Neural cell (in vitro differentiated cells): ENCODE results near the gene TACC3. TPM values are rescaled to one million over a fixed set of nuclear protein-coding genes. Genes with fewer than 3 reads are reported as not detected.

ENCODE experiments used
- H2AFZ ChIP-seq: fragments of 200-600, 300-800 bp; sonication (generic), shearing (Covaris generic); 2 replicates; pipeline ENCODE4 v1.6.0; 2014; ENCODE audit warnings: low read depth, mild to moderate bottlenecking, antibody characterized with exemption, low read length, moderate library complexity
- H3F3A ChIP-seq: fragments of 200-600 bp; shearing (Covaris generic); 2 replicates; pipeline ENCODE4 v1.6.1; 2016; ENCODE audit warnings: mild to moderate bottlenecking, moderate library complexity, mixed read lengths, antibody characterized with exemption, low read length; ENCODE audit not compliant: insufficient read depth, poor library complexity, severe bottlenecking
- H3K27ac ChIP-seq: fragments of 200-600, 300-800 bp; sonication (generic), shearing (Covaris generic); 2 replicates; pipeline ENCODE4 v1.5.1; 2014; ENCODE audit warnings: mild to moderate bottlenecking, low read length, moderate library complexity
- H3K27me3 ChIP-seq: fragments of 300-800, 200-600 bp; sonication (generic), shearing (Covaris generic); 2 replicates; pipeline ENCODE4 v1.6.0; 2014; ENCODE audit warnings: mild to moderate bottlenecking, low read depth, low read length, moderate library complexity; ENCODE audit not compliant: insufficient read depth
- H3K36me3 ChIP-seq: fragments of 300-800, 200-600 bp; sonication (generic), shearing (Covaris generic); 2 replicates; pipeline ENCODE4 v1.5.1; 2014; ENCODE audit warnings: mild to moderate bottlenecking, antibody characterized with exemption, low read length, moderate library complexity; ENCODE audit not compliant: insufficient read depth
- H3K4me2 ChIP-seq: fragments of 300-800, 200-600 bp; sonication (generic), shearing (Covaris generic); 2 replicates; pipeline ENCODE4 v1.6.0; 2014; ENCODE audit warnings: mild to moderate bottlenecking, low read length
- H3K4me3 ChIP-seq: fragments of 300-800, 200-600 bp; sonication (generic), shearing (Covaris generic); 2 replicates; pipeline ENCODE4 v1.5.1; 2014; ENCODE audit warnings: mild to moderate bottlenecking, low read length, moderate library complexity
- H3K79me2 ChIP-seq: fragments of 200-600 bp; shearing (Covaris generic); replicated peaks from 2 replicates; pipeline ENCODE4 v1.6.0; 2014; ENCODE audit warnings: mild to moderate bottlenecking, low read length, moderate library complexity; ENCODE audit not compliant: insufficient read depth
- H3K9ac ChIP-seq: fragments of 300-800, 200-600 bp; sonication (generic), shearing (Covaris generic); 2 replicates; pipeline ENCODE4 v1.6.1; 2016; ENCODE audit warnings: mild to moderate bottlenecking, low read length, mixed read lengths
- H3K9me2 ChIP-seq: fragments of 200-600 bp; shearing (Covaris generic); 2 replicates; pipeline ENCODE4 v1.6.1; 2016; ENCODE audit warnings: mild to moderate bottlenecking, low read length, mixed read lengths; ENCODE audit not compliant: insufficient read depth
- H3K9me3 ChIP-seq: fragments of 200-600, 300-800 bp; sonication (generic), shearing (Covaris generic); 2 replicates; pipeline ENCODE4 v1.6.1; 2016; ENCODE audit warnings: mild to moderate bottlenecking, mixed run types, low read length, moderate library complexity, mixed read lengths
- H4K20me1 ChIP-seq: fragments of 200-600 bp; shearing (Covaris generic); 2 replicates; pipeline ENCODE4 v1.6.1; 2016; ENCODE audit warnings: mild to moderate bottlenecking, mixed run types; ENCODE audit not compliant: insufficient read depth
- EP300 ChIP-seq: fragments of 450-650 bp; conservative IDR thresholded peaks from 2 replicates; pipeline ENCODE4 v1.6.1; 2014; ENCODE audit warnings: antibody characterized with exemption, mild to moderate bottlenecking, moderate library complexity; ENCODE audit not compliant: poor library complexity, severe bottlenecking
- EZH2 ChIP-seq: fragments of 200-600, 300-800 bp; shearing (Covaris generic), sonication (generic); IDR thresholded peaks from 2 replicates; pipeline ENCODE4 v1.6.1; 2014; ENCODE audit warnings: antibody characterized with exemption, low read length, borderline replicate concordance, mild to moderate bottlenecking; ENCODE audit not compliant: insufficient read depth, poor library complexity, severe bottlenecking
- MXI1 ChIP-seq: fragments of 450-650 bp; conservative IDR thresholded peaks from 2 replicates; pipeline ENCODE4 v1.6.1; 2014; ENCODE audit warnings: antibody characterized with exemption, mild to moderate bottlenecking; ENCODE audit not compliant: poor library complexity, severe bottlenecking
- POLR2AphosphoS5 ChIP-seq: IDR thresholded peaks from 2 replicates; pipeline ENCODE4 v1.6.1; 2012
- RAD21 ChIP-seq: fragments of 450-650 bp; conservative IDR thresholded peaks from 2 replicates; pipeline ENCODE4 v1.6.1; 2014; ENCODE audit warnings: antibody characterized with exemption, mild to moderate bottlenecking, moderate library complexity
- SMC3 ChIP-seq: fragments of 450-650 bp; conservative IDR thresholded peaks from 2 replicates; pipeline ENCODE4 v1.6.1; 2014; ENCODE audit warnings: antibody characterized with exemption, mild to moderate bottlenecking, moderate library complexity; ENCODE audit not compliant: poor library complexity
- TAF1 ChIP-seq: IDR thresholded peaks from 2 replicates; pipeline ENCODE4 v1.6.1; 2012; ENCODE audit warnings: low read depth
- polyA plus RNA-seq: library from polyadenylated mRNA; depleted of rRNA; stranded (reverse); fragments of >200 nt; gene quantifications from 2 replicates; pipeline ENCODE4 v1.2.3, GENCODE V29; 2014
- TF ChIP-seq, protein P1 (sequence below): IDR thresholded peaks from 2 replicates; pipeline ENCODE4 v1.6.1; 2012; ENCODE audit warnings: borderline replicate concordance
- TF ChIP-seq, protein P2 (sequence below): fragments of 450-650 bp; IDR thresholded peaks from 2 replicates; pipeline ENCODE4 v1.5.1; 2014; ENCODE audit warnings: antibody characterized with exemption, mild to moderate bottlenecking, moderate library complexity; ENCODE audit not compliant: poor library complexity, severe bottlenecking

Gene TACC3
- polyA plus RNA-seq, 1 donor from 2014 or later = 2.6 TPM

DNA sequence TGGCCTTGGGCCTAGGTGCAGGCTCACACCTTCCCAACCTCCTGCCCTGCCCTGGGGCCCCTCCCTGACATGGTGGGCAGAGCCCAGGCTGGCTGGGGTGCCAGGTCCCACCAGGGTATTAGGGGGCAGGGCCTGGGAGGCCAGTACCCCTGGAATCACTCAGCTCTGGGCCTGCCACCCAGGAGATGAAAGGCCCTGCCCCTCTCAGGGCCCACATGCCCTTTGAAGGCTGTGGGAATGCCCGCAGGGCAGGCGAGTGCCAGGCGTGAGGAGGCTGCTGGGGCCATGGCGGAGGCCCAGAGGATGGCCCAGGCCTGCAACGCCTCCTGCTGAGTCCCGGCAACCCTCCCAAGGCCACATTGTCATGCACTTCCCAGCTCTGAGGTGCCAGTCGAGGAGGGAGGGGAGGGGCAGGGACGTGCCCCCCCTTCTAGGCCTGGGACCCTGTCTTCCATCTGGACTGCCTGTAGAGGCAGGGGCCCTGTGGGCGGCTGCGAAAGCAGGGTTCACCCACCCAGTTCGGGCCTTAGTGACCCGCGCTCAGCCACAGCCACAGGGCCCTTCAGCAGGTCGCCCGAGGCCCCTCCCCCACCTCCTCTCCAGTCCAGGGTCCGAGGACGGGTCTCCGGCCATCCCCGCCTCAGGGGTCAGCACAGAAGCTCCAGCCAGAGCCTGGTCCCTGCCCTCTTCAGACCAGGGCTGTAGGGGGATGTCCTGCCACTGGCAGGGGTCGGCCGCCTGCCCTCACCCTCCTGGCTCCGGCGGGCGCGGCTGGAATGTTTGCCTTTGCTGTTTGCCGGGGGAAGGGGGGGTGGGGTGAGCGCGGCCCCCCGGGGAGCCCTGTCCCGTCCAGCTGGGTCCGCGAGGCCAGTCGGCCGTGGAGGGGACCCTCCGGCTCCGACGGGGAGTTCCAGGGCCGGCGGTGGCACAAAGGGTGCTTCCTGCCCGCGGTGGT lies 45.1 kb downstream of the TACC3 start (continued):
- TF ChIP-seq MXI1 = no peak

DNA sequence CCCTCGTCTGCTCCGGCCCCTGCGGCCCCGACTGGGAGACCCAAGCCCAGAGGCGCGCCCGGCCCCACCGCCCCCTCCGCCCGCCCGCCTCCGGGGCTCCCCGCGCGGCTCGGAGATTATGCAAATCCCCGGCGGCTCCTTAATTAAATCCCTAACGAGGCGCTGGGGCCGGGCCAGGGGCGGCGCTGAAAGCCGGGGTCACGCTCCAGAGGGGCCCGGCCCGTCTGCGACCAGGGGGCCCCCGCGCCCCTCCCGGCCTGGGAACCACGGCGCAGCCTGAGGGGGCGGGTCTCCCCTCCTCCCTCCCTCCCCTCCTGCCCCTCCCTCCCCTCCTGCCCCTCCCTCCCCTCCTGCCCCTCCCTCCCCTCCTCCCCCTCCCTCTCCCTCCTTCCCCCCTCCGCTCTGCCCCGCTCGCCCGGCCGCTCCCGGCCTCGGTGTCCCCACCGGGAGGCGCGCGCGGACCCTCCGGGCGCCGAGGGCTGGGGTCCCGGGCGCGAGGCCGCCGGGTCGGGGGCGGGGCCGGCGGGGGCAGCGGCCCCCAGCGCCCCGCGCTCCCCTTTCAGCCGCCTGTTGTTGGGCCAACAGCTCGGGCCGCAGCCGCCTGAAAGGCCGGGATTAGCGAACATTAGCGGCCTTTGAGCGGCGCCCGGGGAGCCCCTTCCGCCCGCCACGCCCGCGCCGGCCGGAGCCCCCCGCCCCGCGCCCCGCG lies 45.9 kb downstream of the TACC3 start:
- H3K36me3 ChIP-seq = no peaks in the 10 kb centered on the region
- peak overlapping the region; percentile 52 for H3K4me3 ChIP-seq
- H3K9me3 ChIP-seq = no peaks in the 10 kb centered on the region
- H3K27ac ChIP-seq = no peak overlapping the region
- TF ChIP-seq MXI1 = no peak
- no peak for TF ChIP-seq SMC3
- TF ChIP-seq, protein P1, sequence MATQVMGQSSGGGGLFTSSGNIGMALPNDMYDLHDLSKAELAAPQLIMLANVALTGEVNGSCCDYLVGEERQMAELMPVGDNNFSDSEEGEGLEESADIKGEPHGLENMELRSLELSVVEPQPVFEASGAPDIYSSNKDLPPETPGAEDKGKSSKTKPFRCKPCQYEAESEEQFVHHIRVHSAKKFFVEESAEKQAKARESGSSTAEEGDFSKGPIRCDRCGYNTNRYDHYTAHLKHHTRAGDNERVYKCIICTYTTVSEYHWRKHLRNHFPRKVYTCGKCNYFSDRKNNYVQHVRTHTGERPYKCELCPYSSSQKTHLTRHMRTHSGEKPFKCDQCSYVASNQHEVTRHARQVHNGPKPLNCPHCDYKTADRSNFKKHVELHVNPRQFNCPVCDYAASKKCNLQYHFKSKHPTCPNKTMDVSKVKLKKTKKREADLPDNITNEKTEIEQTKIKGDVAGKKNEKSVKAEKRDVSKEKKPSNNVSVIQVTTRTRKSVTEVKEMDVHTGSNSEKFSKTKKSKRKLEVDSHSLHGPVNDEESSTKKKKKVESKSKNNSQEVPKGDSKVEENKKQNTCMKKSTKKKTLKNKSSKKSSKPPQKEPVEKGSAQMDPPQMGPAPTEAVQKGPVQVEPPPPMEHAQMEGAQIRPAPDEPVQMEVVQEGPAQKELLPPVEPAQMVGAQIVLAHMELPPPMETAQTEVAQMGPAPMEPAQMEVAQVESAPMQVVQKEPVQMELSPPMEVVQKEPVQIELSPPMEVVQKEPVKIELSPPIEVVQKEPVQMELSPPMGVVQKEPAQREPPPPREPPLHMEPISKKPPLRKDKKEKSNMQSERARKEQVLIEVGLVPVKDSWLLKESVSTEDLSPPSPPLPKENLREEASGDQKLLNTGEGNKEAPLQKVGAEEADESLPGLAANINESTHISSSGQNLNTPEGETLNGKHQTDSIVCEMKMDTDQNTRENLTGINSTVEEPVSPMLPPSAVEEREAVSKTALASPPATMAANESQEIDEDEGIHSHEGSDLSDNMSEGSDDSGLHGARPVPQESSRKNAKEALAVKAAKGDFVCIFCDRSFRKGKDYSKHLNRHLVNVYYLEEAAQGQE = no peak
- no peak for TF ChIP-seq POLR2AphosphoS5
- TF ChIP-seq RAD21 = no peak
- TF ChIP-seq, protein P2, sequence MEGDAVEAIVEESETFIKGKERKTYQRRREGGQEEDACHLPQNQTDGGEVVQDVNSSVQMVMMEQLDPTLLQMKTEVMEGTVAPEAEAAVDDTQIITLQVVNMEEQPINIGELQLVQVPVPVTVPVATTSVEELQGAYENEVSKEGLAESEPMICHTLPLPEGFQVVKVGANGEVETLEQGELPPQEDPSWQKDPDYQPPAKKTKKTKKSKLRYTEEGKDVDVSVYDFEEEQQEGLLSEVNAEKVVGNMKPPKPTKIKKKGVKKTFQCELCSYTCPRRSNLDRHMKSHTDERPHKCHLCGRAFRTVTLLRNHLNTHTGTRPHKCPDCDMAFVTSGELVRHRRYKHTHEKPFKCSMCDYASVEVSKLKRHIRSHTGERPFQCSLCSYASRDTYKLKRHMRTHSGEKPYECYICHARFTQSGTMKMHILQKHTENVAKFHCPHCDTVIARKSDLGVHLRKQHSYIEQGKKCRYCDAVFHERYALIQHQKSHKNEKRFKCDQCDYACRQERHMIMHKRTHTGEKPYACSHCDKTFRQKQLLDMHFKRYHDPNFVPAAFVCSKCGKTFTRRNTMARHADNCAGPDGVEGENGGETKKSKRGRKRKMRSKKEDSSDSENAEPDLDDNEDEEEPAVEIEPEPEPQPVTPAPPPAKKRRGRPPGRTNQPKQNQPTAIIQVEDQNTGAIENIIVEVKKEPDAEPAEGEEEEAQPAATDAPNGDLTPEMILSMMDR = no peak
- no peak for TF ChIP-seq TAF1
- TF ChIP-seq EZH2 = no peak
- no peak for TF ChIP-seq EP300
- no peaks in the 10 kb centered on the region for H3K9me2 ChIP-seq
- no peak overlapping the region for H3K4me2 ChIP-seq
- H4K20me1 ChIP-seq = no peaks in the 10 kb centered on the region
- peak overlapping the region; percentile 38 for H3K9ac ChIP-seq
- no peaks in the 10 kb centered on the region for H3K79me2 ChIP-seq
- peaks cover 21% of the 10 kb centered on the region for H3K27me3 ChIP-seq
- no peak overlapping the region for H2AFZ ChIP-seq
- no peaks in the 10 kb centered on the region for H3F3A ChIP-seq
